Omental fat pad (tissue), 4 donors: ENCODE measurements around the gene PSAPL1. TPM values are rescaled to one million over a fixed set of nuclear protein-coding genes. Genes with fewer than 3 reads are reported as not detected.
A peak's percentile ranks its signal among the peaks of the same experiment; 100 is the strongest.

Experiments used
- ATAC-seq: fragments of 150-250 bp; one replicate; pipeline ENCODE4 v1.9.1; 2016; ENCODE audit warnings: mild to moderate bottlenecking, moderate library complexity; ENCODE audit not compliant: low FRiP score
- DNase-seq: peaks from one replicate; pipeline ENCODE4 v3.0.0-alpha.2; 2019; ENCODE audit warnings: low spot score
- CTCF ChIP-seq, 3 donors: fragments of 450-650 bp; IDR thresholded peaks; one replicate each; pipeline ENCODE4 v1.5.1; 2016 to 2017; ENCODE audit warnings: antibody characterized with exemption in 3 of 3, mild to moderate bottlenecking in 3 of 3, moderate library complexity in 2 of 3
- total RNA-seq, 4 donors: library from RNA; depleted of rRNA; stranded (reverse); fragments of >200 nt; gene quantifications; one replicate each; pipeline ENCODE4 v1.1.0, GENCODE V29; 2016

The PSAPL1 gene
- total RNA-seq, 4 donors from 2014 or later, result 0.25 to 2.1 (median 0.48) TPM; not detected in 1

GRCh38 chr4:7388627-7389026 lies 46.1 kb downstream of the PSAPL1 start:
- ATAC-seq (no peak), DNase-seq (no peak)
- TF ChIP-seq CTCF (IDR thresholded peaks at IDR 0.05), result no peak

GRCh38 chr4:7387925-7388324 lies 46.8 kb downstream of the PSAPL1 start:
- DNase-seq, result no peak
- TF ChIP-seq CTCF (IDR thresholded peaks at IDR 0.05), result no peak
- no peak for ATAC-seq

- no peak for ATAC-seq
- no peak for TF ChIP-seq CTCF (IDR thresholded peaks at IDR 0.05)
- DNase-seq, result no peak
Observed at GRCh38 chr4:7384929-7385890, 49.5 kb downstream of the PSAPL1 start.

GRCh38 chr4:7384003-7384928 lies 50.5 kb downstream of the PSAPL1 start:
- DNase-seq (no peak), ATAC-seq (peak; percentile 9)
- TF ChIP-seq CTCF (IDR thresholded peaks at IDR 0.05), result no peak

- ATAC-seq, result no peak
- DNase-seq, result no peak
- TF ChIP-seq CTCF (IDR thresholded peaks at IDR 0.05), result no peak
Observed at GRCh38 chr4:7383266-7383665, 51.5 kb downstream of the PSAPL1 start.

- DNase-seq (no peak), ATAC-seq (no peak)
- TF ChIP-seq CTCF (IDR thresholded peaks at IDR 0.05), result no peak
Observed at GRCh38 chr4:7382634-7383014, 52.1 kb downstream of the PSAPL1 start.
